CD4-positive, alpha-beta T cell treated with Interleukin-15 for 4 hours (primary cell): Measurements from ENCODE around the gene GIPC2.

Experiments
- DNase-seq: peaks from one replicate; pipeline ENCODE4 v3.0.0-alpha.2; 2020; ENCODE audit warnings: low spot score

GIPC2 gene

DNA sequence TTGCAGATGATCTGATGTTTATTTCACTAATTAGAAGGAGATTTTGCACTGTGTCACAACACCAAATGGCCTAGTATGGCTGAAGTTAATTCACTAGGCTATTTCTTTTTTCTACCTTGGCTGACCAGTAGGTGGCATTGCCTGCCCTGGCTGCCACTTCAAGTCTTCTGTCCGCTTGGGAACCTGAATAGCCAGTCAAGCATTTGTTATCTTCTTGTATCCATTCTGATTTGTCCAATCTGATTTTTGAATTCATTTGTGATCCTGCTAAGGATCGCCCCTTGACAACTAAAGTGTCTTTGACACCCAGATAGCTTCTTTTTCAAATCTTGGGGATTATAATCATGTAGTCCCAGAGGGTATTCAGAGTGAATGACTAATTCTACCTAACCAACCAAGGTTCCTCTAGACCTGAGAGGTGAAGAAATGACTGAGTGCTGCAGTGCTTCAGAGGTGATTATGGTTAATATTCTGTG, 99.4 kb downstream of the GIPC2 start:
- DNase-seq, result peak; percentile 50

DNA sequence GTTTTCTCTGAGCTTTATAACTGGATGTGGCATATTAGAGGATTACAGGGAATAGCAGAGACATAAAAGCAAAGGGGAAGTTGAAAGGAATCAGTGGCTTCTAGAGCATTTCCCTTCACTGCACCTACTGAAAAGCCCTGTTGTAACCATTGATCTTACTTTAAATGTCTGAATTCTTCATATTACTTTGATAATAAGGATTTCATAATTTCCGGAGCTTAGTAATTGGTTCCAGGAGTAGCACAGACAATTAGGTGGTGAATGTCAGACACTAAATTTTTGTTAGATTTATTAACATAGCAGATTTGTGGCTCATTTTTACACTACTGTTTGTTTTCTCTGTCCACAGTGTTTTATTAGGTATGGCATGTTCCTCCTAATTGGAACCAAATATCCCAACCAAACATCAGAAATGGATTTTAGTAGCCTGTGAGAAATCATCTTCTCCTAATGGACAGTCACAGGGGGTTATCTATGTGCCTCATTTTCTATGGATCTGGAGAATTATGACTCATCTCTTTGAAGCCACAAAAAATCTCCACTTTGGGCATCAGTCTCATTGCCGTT, 100.5 kb downstream of the GIPC2 start:
- DNase-seq, result no peak

DNA sequence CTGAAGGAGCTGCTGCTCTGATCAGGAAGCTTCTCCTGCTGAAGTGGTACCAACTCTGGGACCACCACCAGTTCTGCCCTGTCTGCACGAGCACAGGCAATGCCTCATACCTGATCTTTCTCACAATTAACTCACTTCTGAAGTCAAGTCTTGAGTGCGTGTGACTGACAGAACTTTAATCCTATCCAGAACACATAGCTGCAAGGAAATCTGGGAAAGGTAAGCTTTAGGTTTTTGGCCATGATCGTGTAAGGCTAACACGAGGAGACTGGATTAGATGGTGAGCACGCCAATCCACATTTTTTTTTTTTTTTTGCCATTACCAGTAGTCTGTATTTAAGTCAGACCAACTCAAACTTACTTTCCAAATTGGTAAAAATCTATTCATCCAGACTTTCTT, 101.3 kb downstream of the GIPC2 start:
- DNase-seq, result no peak

DNA sequence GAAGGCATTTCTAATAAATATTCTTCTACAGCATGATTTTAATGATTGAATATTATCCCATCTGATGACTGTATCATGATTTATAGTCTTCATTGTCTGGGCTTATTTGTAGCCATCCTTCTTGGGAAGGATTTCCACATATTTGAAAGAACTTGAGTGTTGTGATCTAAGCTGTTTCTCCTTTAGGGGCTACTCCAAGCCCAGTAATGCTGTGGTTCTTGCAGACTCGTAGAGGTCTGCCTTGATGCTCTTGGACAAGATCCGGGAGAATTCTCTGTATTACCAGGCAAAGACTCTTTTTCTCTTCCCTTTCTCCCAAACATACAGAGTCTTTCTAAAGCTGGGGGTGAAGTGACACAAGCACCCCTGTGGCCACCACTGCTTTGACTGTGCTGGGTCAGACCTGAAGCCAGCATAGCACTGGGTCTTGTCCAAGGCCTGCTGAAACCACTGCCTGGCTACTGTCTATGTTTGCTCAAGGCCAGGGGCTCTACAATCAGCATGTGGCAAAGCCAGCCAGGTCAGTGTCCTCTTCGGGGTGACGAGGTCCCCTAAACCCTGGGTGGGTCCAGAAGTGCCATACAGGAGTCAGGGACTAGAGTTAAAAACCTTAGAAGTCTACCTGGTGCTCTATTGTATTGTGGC, 107.4 kb downstream of the GIPC2 start:
- no peak for DNase-seq

DNA sequence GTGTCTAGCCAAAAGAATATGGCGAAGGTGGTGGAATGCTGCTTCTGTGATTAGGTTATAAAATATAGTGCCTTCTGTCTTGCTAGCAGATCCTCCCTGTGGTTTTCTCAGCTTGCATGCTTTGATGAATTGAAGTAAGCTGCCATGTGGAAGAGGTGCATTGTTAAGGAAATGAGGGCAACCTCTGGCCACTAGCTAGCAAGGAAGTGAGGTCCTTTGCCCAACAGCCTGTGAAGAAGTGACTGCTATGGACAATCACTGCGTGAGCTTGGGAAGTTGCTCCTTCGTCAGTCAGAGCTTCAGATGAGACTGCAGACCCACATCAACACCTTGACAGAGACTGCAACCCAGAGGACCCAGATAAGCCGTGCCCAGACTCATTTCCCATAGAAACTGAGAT, 109.4 kb downstream of the GIPC2 start:
- no peak for DNase-seq

DNA sequence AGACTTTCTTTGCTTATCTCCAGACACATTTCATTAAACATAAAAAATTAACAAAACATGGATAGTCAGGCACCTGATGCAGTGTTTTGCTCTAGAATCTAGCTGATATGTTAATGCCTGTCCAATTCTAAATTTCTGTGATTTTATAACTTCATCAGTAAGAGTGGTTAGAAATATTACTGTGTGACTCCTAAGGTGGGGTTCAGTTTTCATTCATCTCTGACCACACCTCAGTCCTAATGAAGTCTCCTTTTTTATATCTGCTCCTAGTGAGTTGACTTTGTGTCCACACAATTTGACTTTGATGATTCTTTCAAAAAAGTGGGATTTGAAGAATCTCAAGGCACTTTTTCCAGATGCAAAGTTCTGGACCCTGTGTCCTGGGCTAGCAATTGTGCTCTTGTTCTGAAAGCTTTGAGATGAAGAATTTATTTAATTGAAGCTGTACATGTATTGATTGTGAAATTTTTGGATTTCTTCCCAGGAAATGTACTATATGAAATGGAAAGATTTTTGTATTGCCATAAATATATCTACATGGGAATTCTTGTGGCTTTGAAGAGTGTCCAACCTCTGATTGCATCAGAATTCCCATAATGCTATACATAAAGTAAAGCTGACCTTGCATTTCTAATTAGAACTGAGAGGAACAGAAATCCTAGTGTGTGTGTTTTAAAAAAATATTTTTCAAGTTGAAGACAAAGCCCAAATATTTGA, 111.2 kb downstream of the GIPC2 start:
- DNase-seq, result no peak

DNA sequence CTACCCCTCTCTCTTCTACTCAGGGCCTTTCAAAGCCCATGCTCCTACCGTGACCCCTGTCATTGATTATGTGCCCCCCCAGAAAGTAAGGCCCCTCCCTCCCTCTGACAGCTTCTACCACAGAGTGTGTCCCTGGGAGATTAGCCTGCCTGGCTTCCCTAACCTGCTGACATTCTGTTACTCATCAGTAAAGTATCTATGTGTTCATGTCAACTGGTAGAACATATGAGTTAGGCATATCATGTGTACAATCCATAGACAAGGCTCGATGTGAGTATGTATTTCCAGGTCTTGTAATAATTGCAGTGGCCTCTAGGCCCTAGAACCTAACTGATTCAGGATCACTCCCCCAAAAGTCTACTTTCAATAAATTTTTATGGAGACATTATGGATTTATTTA, 120.0 kb downstream of the GIPC2 start:
- no peak for DNase-seq

DNA sequence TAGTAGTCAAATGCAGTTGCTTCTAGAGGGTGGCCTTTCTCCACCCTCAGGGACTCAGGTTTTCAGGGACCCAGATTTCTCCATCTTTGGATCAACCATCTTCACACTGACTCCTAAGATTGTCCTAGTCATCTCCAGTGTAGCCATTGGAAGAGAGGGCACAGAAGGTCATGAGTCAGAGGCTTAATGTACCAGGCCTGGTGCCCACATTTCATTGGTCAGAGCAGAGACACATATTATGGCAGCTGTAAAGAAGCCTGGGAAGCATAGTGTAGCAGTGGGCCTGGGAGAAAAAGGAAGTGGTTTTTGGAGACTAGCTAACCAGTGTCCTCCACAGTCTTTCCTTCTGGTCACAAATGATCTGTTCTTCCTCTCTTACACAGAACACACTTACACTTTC, 122.5 kb downstream of the GIPC2 start:
- DNase-seq, result no peak

DNA sequence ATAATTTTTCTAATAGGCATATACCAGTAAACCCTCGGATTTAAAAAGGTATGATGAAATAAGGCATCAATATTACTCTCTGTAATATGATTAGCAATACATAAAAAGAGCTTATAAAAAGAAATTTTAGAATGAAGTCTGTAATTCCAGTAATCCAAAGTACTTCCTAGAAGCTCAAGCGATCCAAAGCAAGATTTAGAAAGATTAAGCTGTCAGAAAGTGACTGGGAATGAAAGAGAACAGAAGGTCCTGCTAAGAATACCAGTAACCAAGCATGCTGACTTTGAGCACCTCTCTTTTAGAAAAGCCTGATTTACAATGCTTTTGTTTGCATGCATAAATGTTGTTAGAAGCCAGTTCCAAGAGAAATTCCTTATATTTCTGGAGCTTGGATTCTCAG, 125.1 kb downstream of the GIPC2 start:
- no peak for DNase-seq

DNA sequence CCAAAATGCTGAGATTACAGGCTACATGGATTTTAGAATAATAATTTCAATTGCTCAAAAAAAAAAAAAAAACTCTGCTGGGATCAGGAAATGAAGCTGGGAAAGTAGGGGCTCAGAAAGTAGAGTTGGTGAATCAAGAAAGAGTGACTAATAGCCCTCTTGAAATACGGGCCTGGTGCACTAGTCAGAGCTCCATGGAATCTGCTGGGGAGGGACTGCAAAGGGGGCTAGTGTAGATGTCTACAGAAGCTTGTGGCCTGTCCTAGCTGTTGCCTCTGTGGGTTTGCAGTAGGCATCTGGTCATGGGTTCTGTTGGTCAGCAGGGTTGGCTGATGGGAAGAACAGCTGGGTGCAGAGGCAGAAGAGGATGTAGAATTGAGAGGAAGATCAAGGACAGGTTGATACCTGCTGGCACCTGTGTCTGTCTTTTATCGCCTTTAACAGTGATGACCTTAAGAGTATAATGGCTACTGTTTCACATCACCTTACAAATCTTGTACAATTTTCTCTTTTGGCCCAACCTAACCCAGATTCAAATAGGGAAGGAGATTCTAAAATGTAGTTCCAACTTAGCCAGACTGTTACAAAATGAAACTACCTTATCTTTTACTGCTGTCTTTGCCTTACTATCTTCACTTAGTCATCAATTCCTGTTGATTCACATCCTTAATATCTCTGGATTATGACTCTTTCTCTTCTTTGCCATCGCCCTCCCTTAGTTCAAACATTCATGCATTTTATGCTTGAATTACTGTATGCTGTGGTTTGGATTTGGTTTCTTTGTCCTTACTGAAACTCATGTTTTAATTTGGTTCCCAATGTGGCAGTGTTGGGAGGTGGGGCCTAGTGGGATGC, 126.2 kb downstream of the GIPC2 start:
- no peak for DNase-seq

DNA sequence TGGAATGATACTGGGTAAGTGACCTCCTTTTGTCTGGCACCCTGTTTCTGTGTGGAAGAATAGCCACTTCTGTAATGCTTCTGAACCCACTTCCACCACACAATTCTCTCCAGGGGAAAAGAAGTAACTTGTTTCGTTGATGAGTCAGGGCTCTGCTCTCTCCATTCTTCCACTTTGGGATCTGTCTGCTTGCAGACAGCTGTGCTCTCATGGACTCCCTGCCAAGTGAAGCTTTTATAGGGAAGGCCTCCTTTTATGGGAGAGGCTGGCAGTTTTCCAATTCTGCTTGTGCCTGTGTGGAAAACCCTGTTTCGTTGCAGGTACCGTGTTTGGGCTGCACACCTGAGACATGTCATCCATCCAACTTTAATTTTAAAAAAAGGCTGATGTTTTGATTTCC, 130.7 kb downstream of the GIPC2 start:
- no peak for DNase-seq

DNA sequence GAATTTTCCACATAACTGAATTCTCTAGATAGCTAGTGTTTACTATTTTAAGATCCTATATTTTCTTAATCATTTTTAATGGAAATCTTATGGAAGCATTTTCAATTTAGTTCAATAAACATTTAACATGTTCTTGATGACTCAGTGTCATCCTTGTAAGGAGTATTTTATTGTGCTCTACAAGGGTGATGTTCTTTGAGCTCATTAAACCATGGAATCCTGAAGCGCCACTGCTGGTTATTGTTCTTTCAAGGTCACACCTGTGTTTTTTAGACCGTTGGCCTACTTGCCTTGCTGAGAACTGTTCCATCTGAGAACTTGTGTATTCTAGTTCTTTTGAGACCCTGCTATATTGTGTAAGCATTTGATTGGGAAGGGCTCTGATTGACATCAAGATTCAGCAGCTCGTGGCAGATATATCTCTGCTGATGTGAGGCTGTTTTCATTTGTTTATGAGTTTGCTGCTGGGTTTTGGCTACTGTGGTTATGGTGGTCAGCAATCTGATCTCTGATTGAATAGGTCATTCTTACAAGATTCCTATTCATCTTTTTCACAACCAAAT, 132.0 kb downstream of the GIPC2 start:
- DNase-seq, result no peak

DNA sequence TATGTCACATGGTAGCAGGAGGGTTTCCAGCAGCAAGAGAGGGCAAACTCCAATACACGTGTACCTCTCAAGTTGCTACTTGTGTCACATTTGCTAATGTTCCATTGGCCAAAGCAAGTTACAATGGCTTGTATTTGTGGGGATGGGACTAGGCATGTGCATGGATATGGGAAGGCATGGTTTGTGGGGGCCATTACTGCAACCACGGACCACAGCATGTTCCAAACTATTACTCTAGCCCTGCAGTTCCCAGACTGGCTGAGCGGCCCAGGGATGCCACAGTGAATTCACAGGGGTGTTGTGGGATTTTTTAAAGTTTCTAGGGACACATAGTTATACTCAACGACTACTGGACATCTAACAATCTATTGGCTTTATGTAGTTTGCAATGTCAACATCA, 133.1 kb downstream of the GIPC2 start:
- no peak for DNase-seq

DNA sequence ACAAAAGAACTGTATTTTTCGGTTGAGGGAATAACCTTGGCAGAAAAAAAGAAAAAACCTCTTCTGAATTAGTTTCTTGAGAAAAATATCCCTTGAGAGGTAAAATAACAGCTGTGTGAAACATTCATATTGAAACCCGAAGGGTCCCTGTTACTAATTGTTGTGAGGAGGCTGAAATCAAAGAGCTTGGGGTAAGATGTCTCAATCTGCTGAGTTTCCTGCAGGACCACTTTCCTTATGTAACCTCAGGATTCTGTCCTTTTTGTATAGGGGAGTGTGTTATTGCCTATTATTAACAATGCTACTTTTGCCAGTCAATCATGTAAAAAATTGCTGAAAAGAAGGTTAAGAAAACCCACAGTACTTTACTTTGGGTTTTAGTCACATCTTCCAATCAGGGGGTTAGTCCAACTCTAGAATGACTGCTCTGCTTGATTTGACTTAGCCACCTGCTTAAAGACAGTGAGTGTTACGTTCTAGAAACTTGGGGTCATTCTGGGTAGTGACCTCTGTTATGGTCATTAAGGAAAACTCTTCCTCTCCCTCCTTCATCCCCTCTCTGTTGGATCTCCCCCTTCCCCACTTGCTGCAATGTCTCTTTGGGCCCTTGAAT, 138.8 kb downstream of the GIPC2 start:
- no peak for DNase-seq
